NT2/D1 (cell line): Measurements from ENCODE around the gene DPP8.

Experiments used
- SUZ12 ChIP-seq: IDR thresholded peaks from 2 replicates; pipeline ENCODE4 v1.6.1; 2011; ENCODE audit not compliant: insufficient read length, insufficient read depth; ENCODE audit errors: extremely low read depth
- YY1 ChIP-seq: IDR thresholded peaks from 2 replicates; pipeline ENCODE4 v1.6.1; 2011; ENCODE audit not compliant: insufficient read length, insufficient read depth

- TF ChIP-seq YY1, result no peak
- TF ChIP-seq SUZ12, result no peak
These were observed 121.1 kb downstream of the DPP8 start for GRCh38 chr15:65396283-65396964.
